Esophagus mucosa (tissue), 1 donor: ENCODE data around the gene PRRT3. TPM values are rescaled to one million over a fixed set of nuclear protein-coding genes. Genes with fewer than 3 reads are reported as not detected.

ENCODE experiments used
- ATAC-seq: fragments of 200-7000 bp; cut with Tn5 transposase; one replicate; pipeline ENCODE4 v1.9.1; 2020
- total RNA-seq: library from RNA; stranded (reverse); gene quantifications from one replicate; pipeline ENCODE4 v1.2.4, GENCODE V29; 2023
- donor health status: DM: yes; HTN: yes; CAD: no.

The PRRT3 gene
- 0.56 TPM for total RNA-seq

DNA sequence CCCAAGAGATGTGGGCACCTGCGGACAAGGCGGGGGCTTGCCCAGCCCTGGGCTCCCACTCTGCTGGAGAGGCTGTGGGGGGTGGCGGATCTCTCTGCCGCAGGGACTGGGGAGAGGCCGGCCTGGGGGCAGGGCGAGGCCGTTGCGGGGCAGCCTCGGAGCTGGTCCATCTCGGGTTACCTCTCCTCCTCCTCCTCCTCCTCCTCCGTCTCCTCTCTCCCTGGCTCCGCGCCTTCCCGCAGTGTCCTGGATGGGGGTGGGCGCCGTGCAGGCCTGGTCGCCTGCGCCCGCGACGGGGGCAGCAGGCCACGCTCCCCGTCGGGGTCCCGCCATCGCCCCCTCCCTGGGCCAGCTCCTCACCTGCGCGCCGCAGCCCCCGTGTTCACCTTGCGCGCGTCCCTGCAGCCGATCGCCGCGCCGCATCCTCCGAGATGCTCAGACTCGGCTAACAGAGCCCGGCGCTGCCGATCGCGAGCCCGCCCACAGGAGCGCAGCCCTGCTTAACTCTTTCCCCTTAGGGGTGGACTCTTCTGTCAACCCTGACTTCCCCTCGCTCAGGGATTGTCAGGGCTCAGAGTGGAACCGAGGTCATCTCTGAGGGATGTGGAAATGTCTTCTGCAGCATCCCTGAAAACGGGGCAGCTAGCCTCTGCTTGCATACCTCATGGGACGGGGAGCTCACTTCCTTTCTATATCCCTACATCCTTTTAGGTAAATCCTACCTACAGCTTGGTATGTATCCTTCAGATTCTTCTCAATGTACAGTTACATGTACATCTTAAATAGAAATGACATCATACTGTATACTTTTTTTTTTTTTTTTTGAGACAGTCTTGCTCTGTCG is at the start of gene PRRT3:
TSS of gene PRRT3 (minus strand) at position 447 of the 844 bp plus-strand sequence. CDS start 2,293 bp downstream, outside the sequence.
- ATAC-seq = peak; percentile 25

- ATAC-seq = no peak
These were observed 48.5 kb upstream of the PRRT3 start for GRCh38 chr3:10000686-10001085.

DNA sequence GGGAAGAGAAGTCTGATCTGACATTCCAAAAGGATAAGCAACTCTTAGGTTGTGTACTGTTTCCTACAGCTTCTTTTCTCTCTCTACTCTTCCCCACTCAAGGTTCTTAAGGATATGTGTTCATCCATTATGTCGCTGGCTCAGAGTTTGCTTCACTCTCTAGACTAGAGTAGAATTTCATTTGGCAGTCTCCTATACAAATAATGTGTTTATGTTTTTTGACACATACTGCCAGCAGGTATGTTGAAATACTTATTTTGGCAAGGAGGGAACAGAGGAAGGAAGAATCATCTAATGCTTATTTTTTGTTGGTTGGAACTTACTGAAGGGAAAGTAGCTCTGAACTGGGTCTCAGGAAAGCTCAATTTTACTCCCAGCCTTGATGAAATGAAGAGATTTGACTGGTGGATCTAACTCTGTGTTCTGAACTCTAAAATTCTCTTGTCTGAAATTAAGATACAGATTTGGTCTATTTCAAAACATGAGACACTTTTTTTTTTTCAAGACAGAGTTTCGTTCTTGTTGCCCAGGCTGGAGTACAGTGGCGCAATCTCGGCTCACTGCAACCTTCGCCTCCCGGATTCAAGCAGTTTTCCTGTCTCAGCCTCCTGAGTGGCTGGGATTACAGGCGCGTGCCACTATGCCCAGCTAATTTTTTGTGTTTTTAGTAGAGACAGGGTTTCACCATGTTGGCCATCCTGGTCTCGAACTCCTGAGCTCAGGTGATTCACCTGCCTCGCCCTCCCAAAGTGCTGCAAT is 42.1 kb upstream of the PRRT3 start:
- ATAC-seq = no peak

- peak; percentile 4 for ATAC-seq
These were observed 34.1 kb upstream of the PRRT3 start for GRCh38 chr3:9986230-9986725.

GRCh38 chr3:9980251-9980650 is 28.0 kb upstream of the PRRT3 start:
- no peak for ATAC-seq

DNA sequence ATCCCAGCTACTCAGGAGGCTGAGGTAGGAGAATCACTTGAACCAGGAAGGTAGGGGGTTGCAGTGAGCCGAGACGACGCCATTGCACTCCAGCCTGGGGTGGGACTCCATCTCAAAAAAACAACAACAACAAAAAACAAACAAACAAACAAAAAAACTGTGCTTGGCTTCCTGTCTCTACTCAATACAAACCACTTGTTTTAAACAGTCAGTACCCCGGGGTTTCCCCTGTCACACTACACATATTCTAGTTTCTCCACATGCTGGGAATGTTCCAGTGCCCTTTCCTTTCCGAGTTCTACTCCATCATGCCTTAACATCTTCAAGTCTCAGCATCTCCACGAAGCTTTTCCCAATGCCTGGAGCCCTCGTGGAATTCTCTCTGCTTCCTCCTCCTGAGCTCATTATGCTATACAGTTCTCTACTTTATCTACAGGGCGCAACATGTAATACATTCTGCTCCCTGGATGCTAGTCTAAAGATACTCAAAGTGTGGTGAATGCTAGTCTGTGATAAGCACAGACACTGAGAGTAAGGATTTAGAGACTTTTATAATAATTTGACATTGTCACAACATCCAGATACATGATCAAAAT is 26.6 kb upstream of the PRRT3 start:
- ATAC-seq = no peak

DNA sequence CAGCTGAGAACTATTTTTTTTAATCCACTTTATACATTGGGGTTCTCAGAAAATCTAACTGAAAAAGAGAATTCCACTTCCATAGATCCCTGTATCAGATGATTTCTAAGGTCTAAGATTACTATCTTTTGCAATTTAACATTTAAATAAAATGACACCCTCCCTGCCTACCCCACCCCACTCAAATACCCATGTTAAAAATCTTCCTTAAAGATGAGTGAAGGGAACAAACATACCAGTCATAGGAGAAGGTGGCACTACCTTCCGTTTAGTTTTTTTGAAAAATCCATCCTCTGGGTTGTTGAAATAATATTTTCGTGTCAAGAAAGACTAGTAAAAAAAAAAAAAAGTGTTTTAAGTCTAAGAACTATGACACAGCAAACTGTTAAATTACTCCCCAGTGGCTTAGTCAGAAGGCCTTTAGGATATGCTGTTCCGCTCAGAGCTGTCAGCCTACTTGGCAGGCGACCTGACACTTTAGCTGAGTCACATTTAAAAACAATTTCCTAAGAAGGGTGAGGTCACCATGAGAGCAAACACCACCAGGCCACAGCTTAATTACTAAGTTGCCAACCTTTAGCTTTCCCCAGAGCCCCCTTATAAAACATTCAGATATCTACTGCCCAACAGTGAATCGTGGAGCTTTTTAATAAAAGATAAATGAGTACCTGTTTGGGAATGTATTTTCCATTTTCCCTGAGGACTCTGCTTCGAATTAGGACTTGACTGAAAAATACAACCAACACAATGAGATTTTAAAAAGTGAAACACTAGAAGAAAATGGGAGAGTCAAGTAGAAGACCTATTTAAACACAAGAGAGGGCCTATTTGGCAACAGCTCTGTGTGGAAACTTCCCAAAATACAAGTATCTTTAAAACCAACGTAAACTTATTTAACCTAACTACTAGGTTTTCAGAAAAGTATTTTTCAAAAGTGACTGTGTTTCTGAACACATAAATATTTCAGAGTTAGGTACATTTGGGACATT is 24.8 kb upstream of the PRRT3 start:
- peak; percentile 99 for ATAC-seq

DNA sequence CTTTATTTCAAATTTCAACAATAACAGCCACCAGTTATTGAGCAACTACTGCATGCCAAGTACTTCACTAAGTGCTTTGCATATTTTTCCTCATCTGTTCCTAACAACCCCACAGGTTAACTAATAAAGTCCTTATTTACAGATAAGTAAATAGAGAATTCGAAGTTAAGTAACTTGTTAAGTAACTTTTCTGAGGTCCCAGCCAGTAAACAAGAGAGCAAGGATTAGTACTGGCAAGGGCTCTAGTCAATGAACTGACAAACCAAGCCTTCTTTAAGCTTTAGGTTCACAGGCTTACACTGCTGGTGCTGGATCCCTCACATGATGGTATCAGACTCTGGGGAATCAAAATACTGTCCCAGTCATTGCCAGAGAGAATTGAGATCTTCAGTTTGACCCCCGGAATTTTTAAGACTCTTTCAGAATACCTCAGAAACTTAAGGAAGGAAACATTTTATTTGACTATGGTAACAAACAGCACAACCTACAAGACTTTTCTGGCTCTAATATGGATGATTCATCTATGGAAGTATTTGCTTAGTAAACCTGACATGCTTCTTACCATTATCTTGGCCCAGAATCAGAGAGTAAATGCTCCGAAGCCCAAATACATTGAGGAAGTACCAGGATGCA is 17.9 kb upstream of the PRRT3 start:
- ATAC-seq = peak; percentile 87

GRCh38 chr3:9969632-9970019 is 17.4 kb upstream of the PRRT3 start:
- no peak for ATAC-seq

- ATAC-seq = no peak
These were observed 14.6 kb upstream of the PRRT3 start for GRCh38 chr3:9966841-9967240.

DNA sequence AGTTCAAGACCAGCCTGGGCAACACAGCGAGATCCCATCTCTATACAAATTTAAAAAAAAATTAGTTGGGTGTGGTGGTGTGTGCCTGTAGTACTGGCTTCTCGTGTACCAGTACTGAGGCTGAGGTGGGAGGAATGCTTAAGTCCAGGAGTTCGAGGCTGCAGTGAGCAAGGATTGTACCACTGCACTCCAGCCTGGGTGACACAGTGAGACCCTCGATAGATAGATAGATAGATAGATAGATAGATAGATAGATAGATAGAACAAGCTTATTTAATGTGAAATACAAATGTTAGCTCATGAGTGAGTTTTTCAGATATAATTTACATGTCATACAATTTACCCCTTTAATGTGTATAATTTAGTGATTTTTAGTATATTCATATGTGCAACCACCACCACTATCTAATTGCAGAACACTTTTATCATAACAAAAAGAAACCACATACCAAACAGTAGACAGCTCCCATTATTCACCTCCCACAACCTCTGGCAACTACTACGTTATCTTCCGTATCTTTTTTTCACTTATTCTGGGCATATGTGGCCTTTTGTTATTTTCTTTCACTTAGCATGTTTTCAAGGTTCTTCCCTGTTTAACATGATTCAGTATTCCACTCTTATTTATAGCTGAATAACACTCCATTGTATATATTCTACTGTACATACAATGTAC is 13.1 kb upstream of the PRRT3 start:
- ATAC-seq = no peak

GRCh38 chr3:9957214-9957613 is 5.0 kb upstream of the PRRT3 start:
- ATAC-seq = no peak

- ATAC-seq = no peak
These were observed 3.6 kb upstream of the PRRT3 start for GRCh38 chr3:9955611-9956352.

DNA sequence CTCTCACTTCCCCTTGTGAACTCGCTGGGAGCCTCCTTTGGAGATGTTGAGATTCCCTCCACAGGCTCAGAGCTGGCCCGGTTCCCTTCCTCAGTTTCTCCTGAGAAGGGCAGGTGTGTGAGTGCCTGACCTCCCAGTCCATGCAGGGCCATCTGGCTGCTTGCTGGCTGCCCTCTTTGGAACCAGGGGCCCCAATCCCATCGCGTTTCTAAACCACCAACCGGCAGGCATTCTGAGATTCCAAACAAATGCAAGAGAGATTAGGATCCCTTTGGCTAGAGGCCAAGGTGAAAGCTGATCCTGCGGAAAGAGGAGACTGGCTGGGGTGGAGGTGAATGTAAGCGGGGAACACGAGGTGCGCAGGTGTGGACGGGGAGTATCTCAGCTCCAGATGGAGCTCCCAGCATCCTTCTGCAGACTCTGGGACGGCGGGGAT is 2.9 kb upstream of the PRRT3 start:
- no peak for ATAC-seq

GRCh38 chr3:9951598-9951961 is 628 bp downstream of the PRRT3 start:
- ATAC-seq = no peak

GRCh38 chr3:9951126-9951525 is 1.1 kb downstream of the PRRT3 start:
- ATAC-seq = no peak

DNA sequence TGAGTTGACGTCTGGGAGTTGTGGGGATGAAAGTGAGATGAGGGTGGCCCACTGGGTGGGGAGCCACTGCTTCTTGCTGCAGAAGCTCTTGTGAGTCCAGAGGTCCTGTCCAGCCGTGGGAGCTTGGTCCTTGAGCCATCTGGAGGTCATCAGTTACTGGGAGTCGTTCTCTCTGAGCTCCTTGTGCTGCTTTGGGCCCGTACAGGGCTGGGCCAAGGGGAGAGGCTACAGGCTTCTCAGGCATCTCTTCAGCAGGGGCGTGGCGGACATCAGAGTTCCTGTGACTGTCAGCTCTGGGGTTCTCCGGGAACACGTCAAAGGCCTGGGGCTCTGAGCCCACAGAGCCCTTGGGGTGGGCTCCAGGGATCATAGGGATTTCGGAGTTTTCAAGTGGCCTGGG is 2.6 kb downstream of the PRRT3 start:
- no peak for ATAC-seq

GRCh38 chr3:9949115-9949514 is 3.1 kb downstream of the PRRT3 start:
- ATAC-seq = no peak

DNA sequence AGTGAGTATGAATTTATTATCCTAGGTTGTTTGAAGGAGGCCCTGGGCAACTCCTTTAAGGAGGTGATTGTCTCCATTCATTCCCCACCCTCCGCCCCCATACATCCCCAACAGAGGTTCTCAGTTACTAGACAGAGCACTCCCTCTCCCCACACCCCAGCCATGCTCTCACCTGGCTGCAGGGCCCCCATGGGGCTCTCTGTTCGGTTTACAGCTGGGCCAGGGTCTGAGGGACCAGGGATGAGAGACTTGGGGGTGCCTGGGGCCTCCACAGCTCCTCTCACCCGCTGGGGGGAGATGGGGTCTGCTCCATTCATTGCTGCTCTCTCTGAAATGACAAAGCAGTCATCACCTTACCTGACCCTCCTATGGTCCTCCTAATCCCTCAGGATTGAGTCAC is 3.6 kb downstream of the PRRT3 start:
- no peak for ATAC-seq
